ENCODE data around the gene NOVA2. TPM values are rescaled to one million over a fixed set of nuclear protein-coding genes. Genes with fewer than 3 reads are reported as not detected.
A peak's percentile ranks its signal among the peaks of the same experiment; 100 is the strongest.

Gene NOVA2
- total and polyA plus RNA-seq, 2 experiments from 2014 or later, result 0.08 TPM; not detected in 1

GRCh38 chr19:45929247-45929646, 44.4 kb downstream of the NOVA2 start:
- Histone ChIP-seq H3K9me2 (replicated peaks; ENCODE audit: insufficient read depth) (no peaks in the 10 kb centered on the region), H3K36me3 (replicated peaks; ENCODE audit: insufficient read depth, low read depth) (no peaks in the 10 kb centered on the region), H3K27ac (no peak overlapping the region), H4K20me1 (ENCODE audit: insufficient read depth, poor library complexity, severe bottlenecking) (no peaks in the 10 kb centered on the region), H3K9me3 (ENCODE audit: low read depth) (no peaks in the 10 kb centered on the region), H3K4me3 (no peak overlapping the region), H3K4me2 (no peak overlapping the region), H2AFZ (no peak overlapping the region), H3K79me2 (no peaks in the 10 kb centered on the region), H3K4me1 (ENCODE audit: insufficient read depth) (no peaks in the 10 kb centered on the region), H3K27me3 (no peaks in the 10 kb centered on the region)
- 100% methylated on average over 2 of the region's 2 CpGs for WGBS (ENCODE audit: low lambda C conversion rate, missing lambda C conversion rate)
- TF ChIP-seq EZH2 (IDR thresholded peaks at IDR 0.05; ENCODE audit: borderline replicate concordance) (no peak), EZH2phosphoT487 (IDR thresholded peaks at IDR 0.05; ENCODE audit: low read depth, severe bottlenecking, unreplicated experiment) (no peak), CTCF (IDR thresholded peaks at IDR 0.05; ENCODE audit: poor library complexity) (no peak)
- DNase-seq (ENCODE audit: low spot score), result no peak

- DNase-seq (ENCODE audit: low spot score), result peak; percentile 95
- H3K4me2 ChIP-seq, result peak overlapping the region; percentile 62
- 12% methylated on average over 33 of the region's 33 CpGs for WGBS (ENCODE audit: low lambda C conversion rate, missing lambda C conversion rate)
- peak; percentile 7 for TF ChIP-seq CTCF (IDR thresholded peaks at IDR 0.05; ENCODE audit: poor library complexity)
- no peak for TF ChIP-seq EZH2phosphoT487 (IDR thresholded peaks at IDR 0.05; ENCODE audit: low read depth, severe bottlenecking, unreplicated experiment)
- no peak for TF ChIP-seq EZH2 (IDR thresholded peaks at IDR 0.05; ENCODE audit: borderline replicate concordance)
- no peak overlapping the region for H3K4me3 ChIP-seq
- no peaks in the 10 kb centered on the region for H3K36me3 ChIP-seq (replicated peaks; ENCODE audit: insufficient read depth, low read depth)
- H3K9me3 ChIP-seq (ENCODE audit: low read depth), result no peaks in the 10 kb centered on the region
- H3K79me2 ChIP-seq, result no peaks in the 10 kb centered on the region
- H3K27me3 ChIP-seq, result no peaks in the 10 kb centered on the region
- H4K20me1 ChIP-seq (ENCODE audit: insufficient read depth, poor library complexity, severe bottlenecking), result no peaks in the 10 kb centered on the region
- no peak overlapping the region for H3K27ac ChIP-seq
- H2AFZ ChIP-seq, result no peak overlapping the region
- H3K9me2 ChIP-seq (replicated peaks; ENCODE audit: insufficient read depth), result no peaks in the 10 kb centered on the region
- no peaks in the 10 kb centered on the region for H3K4me1 ChIP-seq (ENCODE audit: insufficient read depth)
These were observed 46.0 kb downstream of the NOVA2 start for GRCh38 chr19:45927565-45928261.

GRCh38 chr19:45924891-45925447, 48.7 kb downstream of the NOVA2 start:
- TF ChIP-seq EZH2phosphoT487 (IDR thresholded peaks at IDR 0.05; ENCODE audit: low read depth, severe bottlenecking, unreplicated experiment) (no peak), EZH2 (IDR thresholded peaks at IDR 0.05; ENCODE audit: borderline replicate concordance) (no peak), CTCF (IDR thresholded peaks at IDR 0.05; ENCODE audit: poor library complexity) (no peak)
- no peaks in the 10 kb centered on the region for H3K36me3 ChIP-seq (replicated peaks; ENCODE audit: insufficient read depth, low read depth)
- H4K20me1 ChIP-seq (ENCODE audit: insufficient read depth, poor library complexity, severe bottlenecking), result no peaks in the 10 kb centered on the region
- no peaks in the 10 kb centered on the region for H3K4me1 ChIP-seq (ENCODE audit: insufficient read depth)
- H3K4me3 ChIP-seq, result no peak overlapping the region
- no peak for DNase-seq (ENCODE audit: low spot score)
- H3K79me2 ChIP-seq, result no peaks in the 10 kb centered on the region
- H2AFZ ChIP-seq, result no peak overlapping the region
- no peaks in the 10 kb centered on the region for H3K9me2 ChIP-seq (replicated peaks; ENCODE audit: insufficient read depth)
- H3K9me3 ChIP-seq (ENCODE audit: low read depth), result no peaks in the 10 kb centered on the region
- no peaks in the 10 kb centered on the region for H3K27me3 ChIP-seq
- H3K27ac ChIP-seq, result no peak overlapping the region
- 74% methylated on average over 6 of the region's 6 CpGs for WGBS (ENCODE audit: low lambda C conversion rate, missing lambda C conversion rate)
- H3K4me2 ChIP-seq, result no peak overlapping the region

Data from hepatocyte (in vitro differentiated cells).